GM10248 (cell line): ENCODE measurements around the gene RSRC1.

Experiments used
- CTCF ChIA-PET: fragments of 300-600 bp; sonication (Branson Sonifier 250); formaldehyde crosslinking; extraction: SDS; loops from one replicate; lab custom pipeline; 2021; ENCODE audit warnings: antibody characterized with exemption; lab: Yijun Ruan, JAX
- POLR2A ChIA-PET: fragments of 350-650 bp; sonication (Branson Sonifier 250); formaldehyde crosslinking; extraction: SDS; loops from one replicate; lab custom pipeline; 2020; ENCODE audit warnings: antibody characterized with exemption; lab: Yijun Ruan, JAX
- DNase-seq: peaks from one replicate; pipeline ENCODE4 v3.0.0; 2012; ENCODE audit errors: extremely low spot score
- TF ChIP-seq, protein P1 (sequence below): IDR thresholded peaks from 2 replicates; pipeline ENCODE4 v1.5.1; 2012; ENCODE audit warnings: mild to moderate bottlenecking, low read depth; ENCODE audit errors: extremely low read depth, missing control alignments, control extremely low read depth

The RSRC1 gene

DNA sequence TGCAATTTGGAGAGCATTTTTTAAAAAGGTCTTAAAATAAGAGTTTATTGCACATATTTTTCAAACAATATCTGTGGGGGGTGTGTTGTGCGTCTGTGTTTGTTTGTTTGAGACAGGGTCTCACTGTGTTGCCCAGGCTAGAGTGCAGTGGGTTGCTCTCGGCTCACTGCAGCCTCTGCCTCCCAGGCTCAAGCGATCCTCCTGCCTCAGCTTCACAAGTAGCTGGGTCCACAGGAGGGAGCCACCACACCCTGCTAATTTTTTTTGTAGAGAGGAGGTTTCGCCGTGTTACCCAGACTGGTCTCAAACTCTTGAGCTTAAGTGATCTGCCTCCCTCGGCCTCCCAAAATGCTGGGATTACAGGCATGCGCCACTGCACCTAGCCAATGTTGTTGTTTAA, 463.8 kb downstream of the RSRC1 start:
- TF ChIP-seq, protein P1, sequence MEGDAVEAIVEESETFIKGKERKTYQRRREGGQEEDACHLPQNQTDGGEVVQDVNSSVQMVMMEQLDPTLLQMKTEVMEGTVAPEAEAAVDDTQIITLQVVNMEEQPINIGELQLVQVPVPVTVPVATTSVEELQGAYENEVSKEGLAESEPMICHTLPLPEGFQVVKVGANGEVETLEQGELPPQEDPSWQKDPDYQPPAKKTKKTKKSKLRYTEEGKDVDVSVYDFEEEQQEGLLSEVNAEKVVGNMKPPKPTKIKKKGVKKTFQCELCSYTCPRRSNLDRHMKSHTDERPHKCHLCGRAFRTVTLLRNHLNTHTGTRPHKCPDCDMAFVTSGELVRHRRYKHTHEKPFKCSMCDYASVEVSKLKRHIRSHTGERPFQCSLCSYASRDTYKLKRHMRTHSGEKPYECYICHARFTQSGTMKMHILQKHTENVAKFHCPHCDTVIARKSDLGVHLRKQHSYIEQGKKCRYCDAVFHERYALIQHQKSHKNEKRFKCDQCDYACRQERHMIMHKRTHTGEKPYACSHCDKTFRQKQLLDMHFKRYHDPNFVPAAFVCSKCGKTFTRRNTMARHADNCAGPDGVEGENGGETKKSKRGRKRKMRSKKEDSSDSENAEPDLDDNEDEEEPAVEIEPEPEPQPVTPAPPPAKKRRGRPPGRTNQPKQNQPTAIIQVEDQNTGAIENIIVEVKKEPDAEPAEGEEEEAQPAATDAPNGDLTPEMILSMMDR: no peak
- DNase-seq: no peak
- ChIA-PET POLR2A (no interaction called here), CTCF (no interaction called here)

- DNase-seq: no peak
- TF ChIP-seq, protein P1: no peak
- ChIA-PET CTCF (no interaction called here), POLR2A (no interaction called here)
These were observed 464.8 kb downstream of the RSRC1 start for GRCh38 chr3:158574646-158575045.

DNA sequence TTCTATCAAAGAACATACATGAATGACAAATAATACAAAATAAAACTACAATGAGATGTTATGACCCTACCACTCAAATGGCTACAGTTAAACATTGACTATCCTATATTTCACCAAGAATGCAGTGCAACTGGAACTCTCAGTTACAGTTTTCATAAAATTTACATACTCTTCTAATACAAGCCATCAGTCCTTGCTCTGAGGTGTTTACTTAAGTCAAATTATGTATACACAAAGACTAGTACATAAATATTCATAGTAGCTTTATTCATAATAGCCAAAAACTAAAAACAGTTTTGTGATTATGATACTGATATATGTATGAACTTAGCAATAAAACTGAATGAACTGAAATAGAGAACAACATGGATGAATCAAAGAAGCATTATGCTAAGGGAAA, 480.3 kb downstream of the RSRC1 start:
- POLR2A ChIA-PET: interaction anchor here (0.7 kb wide), 1 partner anchor 33 kb away, joined by 5 read pairs; no protein-coding TSS in a partner anchor
- CTCF ChIA-PET: interaction anchor here (1.6 kb wide), 1 partner anchor 20 kb away, joined by 4 read pairs; no protein-coding TSS in a partner anchor
- TF ChIP-seq, protein P1: no peak
- no peak for DNase-seq
